GM23248 (cell line): ENCODE results near the gene SLC38A2. TPM values are rescaled to one million over a fixed set of nuclear protein-coding genes. Genes with fewer than 3 reads are reported as not detected.
A peak's percentile ranks its signal among the peaks of the same experiment; 100 is the strongest.

ENCODE experiments used
- DNase-seq: peaks from one replicate; pipeline ENCODE4 v3.0.0-alpha.2; 2015
- H2AFZ ChIP-seq: fragments of 200-600 bp; sonication (generic); 2 replicates; pipeline ENCODE4 v1.6.1; 2016; ENCODE audit warnings: antibody characterized with exemption
- H3F3A ChIP-seq: fragments of 200-600 bp; sonication (generic); 2 replicates; pipeline ENCODE4 v1.6.1; 2016; ENCODE audit warnings: mild to moderate bottlenecking, antibody characterized with exemption, mixed run types; ENCODE audit not compliant: insufficient read depth
- H3K27ac ChIP-seq: fragments of 200-600 bp; sonication (generic); 2 replicates; pipeline ENCODE4 v1.5.1; 2016; ENCODE audit warnings: mild to moderate bottlenecking
- H3K27me3 ChIP-seq: fragments of 200-600 bp; sonication (generic); replicated peaks from 2 replicates; pipeline ENCODE4 v1.6.1; 2016; ENCODE audit warnings: mild to moderate bottlenecking; ENCODE audit not compliant: insufficient read depth
- H3K36me3 ChIP-seq: fragments of 200-600 bp; sonication (generic); 2 replicates; pipeline ENCODE4 v1.6.1; 2016; ENCODE audit warnings: low read depth, mild to moderate bottlenecking
- H3K4me1 ChIP-seq: fragments of 200-600 bp; sonication (generic); 2 replicates; pipeline ENCODE4 v1.6.1; 2016; ENCODE audit warnings: mild to moderate bottlenecking; ENCODE audit not compliant: insufficient read depth
- H3K4me2 ChIP-seq: fragments of 200-600 bp; sonication (generic); one replicate; pipeline ENCODE4 v1.6.1; 2016; ENCODE audit warnings: mild to moderate bottlenecking; ENCODE audit not compliant: unreplicated experiment
- H3K4me3 ChIP-seq: fragments of 200-600 bp; sonication (generic); 2 replicates; pipeline ENCODE4 v1.5.1; 2016; ENCODE audit warnings: mild to moderate bottlenecking
- H3K79me2 ChIP-seq: fragments of 200-600 bp; sonication (generic); 2 replicates; pipeline ENCODE4 v1.6.1; 2016; ENCODE audit warnings: mild to moderate bottlenecking; ENCODE audit not compliant: insufficient read depth
- H3K9ac ChIP-seq: fragments of 200-600 bp; sonication (generic); 2 replicates; pipeline ENCODE4 v1.6.1; 2016; ENCODE audit warnings: mild to moderate bottlenecking
- H3K9me2 ChIP-seq: fragments of 200-600 bp; sonication (generic); 2 replicates; pipeline ENCODE4 v1.6.1; 2016; ENCODE audit warnings: mixed run types, mild to moderate bottlenecking, moderate library complexity; ENCODE audit not compliant: insufficient read depth
- H3K9me3 ChIP-seq: fragments of 200-600 bp; sonication (generic); one replicate; pipeline ENCODE4 v1.6.1; 2017; ENCODE audit warnings: low read depth
- H4K20me1 ChIP-seq: fragments of 200-600 bp; sonication (generic); 2 replicates; pipeline ENCODE4 v1.6.0; 2016; ENCODE audit not compliant: insufficient read depth
- EZH2 ChIP-seq: fragments of 200-600 bp; sonication (generic); IDR thresholded peaks from 2 replicates; pipeline ENCODE4 v1.6.1; 2018; ENCODE audit warnings: antibody characterized with exemption, mild to moderate bottlenecking; ENCODE audit not compliant: insufficient read depth, poor library complexity, severe bottlenecking
- EZH2phosphoT487 ChIP-seq: fragments of 200-600 bp; sonication (generic); IDR thresholded peaks from 2 replicates; pipeline ENCODE4 v1.6.1; 2018; ENCODE audit warnings: antibody characterized with exemption, moderate library complexity, mild to moderate bottlenecking, low read depth; ENCODE audit not compliant: insufficient read depth
- WGBS, 2 experiments: methylation state at CpG; one replicate each; pipeline ENCODE4 v1.1.6; 2015 to 2017; ENCODE audit warnings: low lambda C conversion rate in 2 of 2, low coverage in 1 of 2; ENCODE audit errors: missing lambda C conversion rate in 2 of 2; 5-methylcytosine and 5-hydroxymethylcytosine counted together
- in situ Hi-C: fragments of 300-500 bp; cut with MboI; formaldehyde crosslinking; loops from 2 replicates; pipeline ENCODE4 v1.15.0; 2020
- polyA plus RNA-seq: library from polyadenylated mRNA; unstranded; fragments of >200 nt; fragmentation: Nextera tagmentation; extraction: Ambion mirVana; gene quantifications from 2 replicates; pipeline ENCODE4 v1.2.1, GENCODE V29; 2016
- total RNA-seq: library from RNA; depleted of rRNA; stranded (reverse); fragments of >200 nt; shearing (Covaris generic); gene quantifications from 2 replicates; pipeline ENCODE4 v1.2.3, GENCODE V29; 2014

Gene SLC38A2
- total and polyA plus RNA-seq, 2 experiments from 2014 or later = 683 to 1,383 TPM

GRCh38 chr12:46354802-46355199, 17.8 kb downstream of the SLC38A2 start:
- Histone ChIP-seq H4K20me1 (peaks cover 19% of the 10 kb centered on the region; the same call in 1 of the 2 replicates), H2AFZ (no peak overlapping the region), H3K9me2 (no peaks in the 10 kb centered on the region), H3F3A (peaks cover 59% of the 10 kb centered on the region), H3K36me3 (peaks cover 14% of the 10 kb centered on the region), H3K4me2 (no peak overlapping the region), H3K27ac (no peak overlapping the region), H3K79me2 (peaks cover 4% of the 10 kb centered on the region; the same call in 1 of the 2 replicates), H3K4me3 (no peak overlapping the region), H3K9ac (no peak overlapping the region), H3K4me1 (no peaks in the 10 kb centered on the region), H3K9me3 (no peaks in the 10 kb centered on the region), H3K27me3 (no peaks in the 10 kb centered on the region)
- WGBS, 2 experiments = 5 to 11% methylated on average over 1 of the region's 1 CpG
- DNase-seq = no peak
- TF ChIP-seq EZH2phosphoT487 = no peak
- no peak for TF ChIP-seq EZH2
- in situ Hi-C loops = loop anchor here (10.0 to 25.0 kb wide), 2 partner anchors 310 to 582 kb away; no protein-coding TSS in a partner anchor

GRCh38 chr12:46354111-46354801, 18.3 kb downstream of the SLC38A2 start:
- peaks cover 53% of the 10 kb centered on the region for H3F3A ChIP-seq
- H3K9ac ChIP-seq = no peak overlapping the region
- no peak overlapping the region for H3K4me3 ChIP-seq
- TF ChIP-seq EZH2phosphoT487 = no peak
- no peak for TF ChIP-seq EZH2
- no peaks in the 10 kb centered on the region for H3K4me1 ChIP-seq
- WGBS, 2 experiments = 54 to 56% methylated on average over 5 of the region's 5 CpGs
- H3K79me2 ChIP-seq = no peaks in the 10 kb centered on the region
- in situ Hi-C loops = loop anchor here (10.0 to 25.0 kb wide), 2 partner anchors 311 to 583 kb away; no protein-coding TSS in a partner anchor
- H3K27me3 ChIP-seq = no peaks in the 10 kb centered on the region
- no peak overlapping the region for H2AFZ ChIP-seq
- peak; percentile 15 for DNase-seq
- H3K27ac ChIP-seq = no peak overlapping the region
- H3K9me2 ChIP-seq = no peaks in the 10 kb centered on the region
- peaks cover 9% of the 10 kb centered on the region for H3K36me3 ChIP-seq
- no peak overlapping the region for H3K4me2 ChIP-seq
- H4K20me1 ChIP-seq = peaks cover 13% of the 10 kb centered on the region; the same call in 1 of the 2 replicates
- no peaks in the 10 kb centered on the region for H3K9me3 ChIP-seq

GRCh38 chr12:46351886-46352650, 20.5 kb downstream of the SLC38A2 start:
- no peaks in the 10 kb centered on the region for H3K36me3 ChIP-seq
- 20 to 23% methylated on average over 2 of the region's 2 CpGs for WGBS, 2 experiments
- H2AFZ ChIP-seq = 0 out of 2 replicates have a peak overlapping the region, but pooled peaks have one; percentile 34
- no peaks in the 10 kb centered on the region for H3K27me3 ChIP-seq
- H3K9me2 ChIP-seq = no peaks in the 10 kb centered on the region
- no peak for TF ChIP-seq EZH2
- TF ChIP-seq EZH2phosphoT487 = no peak
- H3F3A ChIP-seq = peaks cover 32% of the 10 kb centered on the region
- peak; percentile 16 for DNase-seq
- H3K79me2 ChIP-seq = no peaks in the 10 kb centered on the region
- H4K20me1 ChIP-seq = no peaks in the 10 kb centered on the region
- in situ Hi-C loops = loop anchor here (10.0 to 25.0 kb wide), 2 partner anchors 313 to 585 kb away; no protein-coding TSS in a partner anchor
- no peak overlapping the region for H3K4me2 ChIP-seq
- no peak overlapping the region for H3K4me3 ChIP-seq
- no peaks in the 10 kb centered on the region for H3K9me3 ChIP-seq
- H3K27ac ChIP-seq = no peak overlapping the region
- H3K4me1 ChIP-seq = no peaks in the 10 kb centered on the region
- H3K9ac ChIP-seq = no peak overlapping the region

- Histone ChIP-seq H3K9me3 (no peaks in the 10 kb centered on the region), H2AFZ (no peak overlapping the region), H3K36me3 (no peaks in the 10 kb centered on the region), H3K9ac (no peak overlapping the region), H3K27ac (no peak overlapping the region), H3K4me1 (no peaks in the 10 kb centered on the region), H3K4me2 (no peak overlapping the region), H3F3A (peaks cover 22% of the 10 kb centered on the region), H4K20me1 (no peaks in the 10 kb centered on the region), H3K9me2 (no peaks in the 10 kb centered on the region), H3K4me3 (no peak overlapping the region), H3K79me2 (no peaks in the 10 kb centered on the region), H3K27me3 (no peaks in the 10 kb centered on the region)
- no peak for TF ChIP-seq EZH2
- TF ChIP-seq EZH2phosphoT487 = no peak
- in situ Hi-C loops = loop anchor here (10.0 to 25.0 kb wide), 2 partner anchors 314 to 586 kb away; no protein-coding TSS in a partner anchor
- 43 to 44% methylated on average over 1 of the region's 1 CpG for WGBS, 2 experiments
- DNase-seq = no peak
Observed at GRCh38 chr12:46351138-46351537, 21.4 kb downstream of the SLC38A2 start.
